K562 (cell line): ENCODE results near the gene MSL2. TPM values are rescaled to one million over a fixed set of nuclear protein-coding genes. Genes with fewer than 3 reads are reported as not detected.

Source experiments
- ATAC-seq: fragments of 200-7000 bp; cut with Tn5 transposase; 3 replicates; pipeline ENCODE4 v1.9.1; 2020; ENCODE audit warnings: moderate library complexity
- BruUV-seq: library from RNA; stranded (reverse); fragments of 400-500 nt; replicated peaks from 2 replicates; lab custom pipeline; 2021; lab: Mats Ljungman, UMichigan
- CTCF ChIA-PET: fragments of 300-600 bp; formaldehyde crosslinking; extraction: SDS; loops from one replicate; lab custom pipeline; 2021; ENCODE audit warnings: low intra/inter-chr PET ratio; lab: Yijun Ruan, JAX
- POLR2A ChIA-PET: fragments of 300-600, 350-650 bp; sonication (Branson Sonifier 250); formaldehyde crosslinking; extraction: SDS; loops from one replicate; lab custom pipeline; 2021; ENCODE audit warnings: antibody characterized with exemption, inconsistent platforms; lab: Yijun Ruan, JAX
- DNase-seq, 4 experiments: peaks; one replicate each; pipeline versions ENCODE4 v3.0.0 to v3.0.0-alpha.2; 2011 to 2018; ENCODE audit warnings: low spot score in 3 of 4, mixed read lengths in 3 of 4; ENCODE audit errors: extremely low read depth in 1 of 4
- FAIRE-seq: peaks from 2 replicates; lab custom pipeline; 2011; peaks lifted over from hg19 to GRCh38; lab: Jason Lieb, UNC
- H2AFZ ChIP-seq: 2 replicates; pipeline ENCODE4 v1.6.0; 2011; ENCODE audit warnings: low read depth, low read length, control low read depth, inconsistent platforms
- H3K27ac ChIP-seq: fragments of 200-600 bp; 3 replicates; pipeline ENCODE4 v1.8.0; 2011; ENCODE audit warnings: low read depth, mild to moderate bottlenecking, control low read depth, inconsistent platforms, low read length, moderate library complexity, mixed read lengths; ENCODE audit errors: extremely low read depth
- H3K27me3 ChIP-seq, 2 experiments: fragments of 300-600 bp in 1 of 2; 2 replicates in 1 of 2; 3 replicates in 1 of 2; pipeline versions ENCODE4 v1.6.0 to v1.8.0; 2011; ENCODE audit warnings: inconsistent platforms in 2 of 2, low read length in 2 of 2, mild to moderate bottlenecking in 1 of 2, mixed read lengths in 1 of 2, moderate library complexity in 1 of 2; ENCODE audit not compliant: control insufficient read depth in 2 of 2, insufficient read depth in 2 of 2
- H3K36me3 ChIP-seq: fragments of 300-600 bp; 3 replicates; pipeline ENCODE4 v1.8.0; 2011; ENCODE audit warnings: mild to moderate bottlenecking, low read length, inconsistent platforms; ENCODE audit not compliant: control insufficient read depth, insufficient read depth
- H3K4me1 ChIP-seq, 2 experiments: fragments of 200-600 bp in 1 of 2; replicated peaks in 1 of 2; 2 replicates in 1 of 2; 3 replicates in 1 of 2; pipeline versions ENCODE4 v1.5.1 to v1.8.0; 2011; ENCODE audit warnings: inconsistent platforms in 2 of 2, low read length in 2 of 2, mild to moderate bottlenecking in 1 of 2, mixed read lengths in 1 of 2, moderate library complexity in 1 of 2; ENCODE audit not compliant: control insufficient read depth in 2 of 2, insufficient read depth in 2 of 2
- H3K4me2 ChIP-seq: 2 replicates; pipeline ENCODE4 v1.6.1; 2011; ENCODE audit warnings: low read length, control low read depth, inconsistent platforms, mixed read lengths; ENCODE audit not compliant: insufficient read depth
- H3K4me3 ChIP-seq: fragments of 200-600 bp; sonication (generic), shearing (Covaris generic); 2 replicates; pipeline ENCODE4 v1.5.1; 2016; ENCODE audit warnings: control low read depth, inconsistent platforms
- H3K79me2 ChIP-seq: fragments of 200-600 bp; 3 replicates; pipeline ENCODE4 v1.8.0; 2011; ENCODE audit warnings: low read length, inconsistent platforms; ENCODE audit not compliant: control insufficient read depth, insufficient read depth
- H3K9ac ChIP-seq, 2 experiments: 2 replicates each; pipeline versions ENCODE4 v1.6.0 to v1.6.1; 2011; ENCODE audit warnings: low read depth in 2 of 2, low read length in 2 of 2, control low read depth in 1 of 2, inconsistent platforms in 1 of 2, mild to moderate bottlenecking in 1 of 2, mixed read lengths in 1 of 2; ENCODE audit not compliant: insufficient read depth in 1 of 2
- H3K9me1 ChIP-seq: one replicate; pipeline ENCODE4 v1.6.0; 2011; ENCODE audit warnings: inconsistent platforms, mild to moderate bottlenecking, low read length, moderate library complexity; ENCODE audit not compliant: control insufficient read depth, insufficient read depth
- H3K9me3 ChIP-seq: replicated peaks from 2 replicates; pipeline ENCODE4 v1.5.1; 2011; ENCODE audit warnings: low read depth, low read length, inconsistent platforms; ENCODE audit not compliant: control insufficient read depth, insufficient read depth
- H4K20me1 ChIP-seq: replicated peaks from 2 replicates; pipeline ENCODE4 v1.6.1; 2011; ENCODE audit warnings: low read length, inconsistent platforms, mixed read lengths; ENCODE audit not compliant: control insufficient read depth, insufficient read depth
- CHAMP1 ChIP-seq: fragments of 450-650 bp; IDR thresholded peaks from 2 replicates; pipeline ENCODE4 v1.6.1; 2016; ENCODE audit warnings: mild to moderate bottlenecking
- EWSR1 ChIP-seq: fragments of 450-650 bp; IDR thresholded peaks from 2 replicates; pipeline ENCODE4 v1.6.1; 2018; ENCODE audit warnings: borderline replicate concordance, mild to moderate bottlenecking, low read depth, moderate library complexity; ENCODE audit not compliant: partially characterized antibody
- SMC3 ChIP-seq: conservative IDR thresholded peaks from 2 replicates; pipeline ENCODE4 v1.6.1; 2011; ENCODE audit warnings: low read depth, low read length, improper control_type of control experiment; ENCODE audit not compliant: insufficient read depth
- TCF3 ChIP-seq: sonication (generic); formaldehyde crosslinking; IDR thresholded peaks from 2 replicates; pipeline ENCODE4 v1.4.0; 2020; ENCODE audit warnings: mild to moderate bottlenecking, missing genetic modification reagents
- TOE1 ChIP-seq, 2 experiments: fragments of 450-650 bp in 1 of 2; sonication (generic) in 1 of 2; formaldehyde crosslinking in 1 of 2; IDR thresholded peaks; 2 replicates each; pipeline versions ENCODE4 v1.7.1 to v1.8.0; 2016 to 2022; ENCODE audit warnings: borderline replicate concordance in 2 of 2, mild to moderate bottlenecking in 2 of 2, antibody characterized with exemption in 1 of 2, inconsistent platforms in 1 of 2, low read depth in 1 of 2, missing genetic modification reagents in 1 of 2, moderate library complexity in 1 of 2
- ZFPM2 ChIP-seq: fragments of 250-450 bp; sonication (Bioruptor Pico); IDR thresholded peaks from 2 replicates; pipeline ENCODE4 v1.5.1; 2022; ENCODE audit warnings: mild to moderate bottlenecking
- ZNF23 ChIP-seq: fragments of 250-450 bp; sonication (Bioruptor Pico); IDR thresholded peaks from 2 replicates; pipeline ENCODE4 v1.4.0; 2020; ENCODE audit warnings: mild to moderate bottlenecking
- in situ Hi-C: fragments of 300-500 bp; cut with MboI; formaldehyde crosslinking; loops from 4 replicates; pipeline ENCODE4 v1.15.0; 2018; ENCODE audit warnings: inconsistent platforms, mixed read lengths
- intact Hi-C: fragments of 100-400 bp; cut with micrococcal nuclease; formaldehyde crosslinking; loops from 2 replicates; pipeline ENCODE4 v1.14.2; 2022
- polyA plus RNA-seq, 8 experiments: library from polyadenylated mRNA; depleted of rRNA in 4 of 8; stranded (reverse) in 5 of 8; unstranded in 3 of 8; fragments of >200 nt; fragmentation: Nextera tagmentation in 2 of 8; fragmentation: Illumina TruSeq in 1 of 8; extraction: Ambion mirVana in 2 of 8; extraction: Trizol in 1 of 8; gene quantifications; 2 replicates each; pipeline versions ENCODE4 v1.2.1 to v1.2.3, GENCODE V29; 2011 to 2014; ENCODE audit warnings: inconsistent platforms in 1 of 8, missing spikeins in 1 of 8
- total RNA-seq, 7 experiments: library from RNA; depleted of rRNA in 6 of 7; stranded (reverse); fragments of >200 nt in 6 of 7; fragmentation: Illumina TruSeq in 2 of 7; extraction: Trizol in 2 of 7; gene quantifications; 2 replicates each; pipeline versions ENCODE4 v1.2.1 to v1.2.3, GENCODE V29; 2011 to 2021; ENCODE audit warnings: low replicate concordance in 1 of 7
- TF ChIP-seq, protein P1 (sequence below): sonication (generic); formaldehyde crosslinking; IDR thresholded peaks from 2 replicates; pipeline ENCODE4 v1.5.0; 2020; ENCODE audit warnings: missing genetic modification reagents

Gene MSL2
- total and polyA plus RNA-seq, 9 of the 15 experiments (the other 6 are each of a cell fraction or from before 2014, with no cell fraction given) = 1.9 to 19.9 (median 9.1) TPM

DNA sequence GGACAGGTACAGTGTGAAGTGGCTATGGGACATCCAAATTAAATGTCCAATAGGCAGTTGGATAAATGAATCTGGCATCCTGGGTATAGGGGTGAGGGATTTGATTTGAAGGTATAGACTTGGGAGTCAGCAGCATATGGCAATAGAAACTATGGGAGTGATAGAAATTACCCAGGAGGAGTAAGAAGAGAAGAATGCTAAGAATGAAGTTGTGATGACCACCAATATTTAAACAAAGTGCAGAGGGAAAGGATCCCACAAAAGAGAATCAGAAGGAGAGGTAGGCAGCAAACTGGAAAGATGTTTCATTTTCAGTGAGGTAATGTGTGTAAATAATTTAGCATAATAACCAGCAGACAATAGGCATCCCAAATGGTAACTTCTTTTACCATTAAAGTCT lies 13.8 kb upstream of the MSL2 start:
- POLR2A ChIA-PET = interaction anchor here (2.8 kb wide), 1 partner anchor 13 kb away, joined by 13 read pairs; the partner anchor contains the start of gene MSL2
- H3K9ac ChIP-seq = no peak overlapping the region
- peaks cover 0 to 3% of the 10 kb centered on the region in 2 experiments; a peak in 1 of 5 replicates for H3K4me1 ChIP-seq
- no peaks in the 10 kb centered on the region for H3K36me3 ChIP-seq
- H3K27me3 ChIP-seq = no peaks in the 10 kb centered on the region; a peak in 1 of 5 replicates
- no peaks in the 10 kb centered on the region for H3K9me3 ChIP-seq
- no peak overlapping the region for H2AFZ ChIP-seq
- BruUV-seq = no TSS peak
- CTCF ChIA-PET = no interaction called here
- DNase-seq (no peak), ATAC-seq (no peak)
- H3K79me2 ChIP-seq = no peaks in the 10 kb centered on the region
- intact Hi-C loops = no loop called here
- no peak for TF ChIP-seq ZNF23 (CRISPR knock-in tag)
- no peak for TF ChIP-seq SMC3
- TF ChIP-seq, protein P1, sequence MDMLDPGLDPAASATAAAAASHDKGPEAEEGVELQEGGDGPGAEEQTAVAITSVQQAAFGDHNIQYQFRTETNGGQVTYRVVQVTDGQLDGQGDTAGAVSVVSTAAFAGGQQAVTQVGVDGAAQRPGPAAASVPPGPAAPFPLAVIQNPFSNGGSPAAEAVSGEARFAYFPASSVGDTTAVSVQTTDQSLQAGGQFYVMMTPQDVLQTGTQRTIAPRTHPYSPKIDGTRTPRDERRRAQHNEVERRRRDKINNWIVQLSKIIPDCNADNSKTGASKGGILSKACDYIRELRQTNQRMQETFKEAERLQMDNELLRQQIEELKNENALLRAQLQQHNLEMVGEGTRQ = no peak
- no peak for TF ChIP-seq ZFPM2 (CRISPR knock-in tag)
- TF ChIP-seq EWSR1 = no peak
- TF ChIP-seq CHAMP1 = no peak
- no peak for TF ChIP-seq TCF3 (CRISPR knock-in tag)
- no peak for TF ChIP-seq TOE1 (IDR thresholded peaks at IDR 0.05; ENCODE audit: borderline replicate concordance)
- no peak for TF ChIP-seq TOE1 (CRISPR knock-in tag; IDR thresholded peaks at IDR 0.05; ENCODE audit: borderline replicate concordance, low read depth)
- TF ChIP-seq, all 486 proteins: peak for 0
- H3K9me1 ChIP-seq = no peaks in the 10 kb centered on the region
- no peak overlapping the region for H3K4me2 ChIP-seq
- no peaks in the 10 kb centered on the region for H4K20me1 ChIP-seq
- FAIRE-seq = no peak
- H3K27ac ChIP-seq = no peak overlapping the region
- H3K4me3 ChIP-seq = no peak overlapping the region
- in situ Hi-C loops = no loop called here
